Measurements from ENCODE around the gene LMNTD2.

DNA sequence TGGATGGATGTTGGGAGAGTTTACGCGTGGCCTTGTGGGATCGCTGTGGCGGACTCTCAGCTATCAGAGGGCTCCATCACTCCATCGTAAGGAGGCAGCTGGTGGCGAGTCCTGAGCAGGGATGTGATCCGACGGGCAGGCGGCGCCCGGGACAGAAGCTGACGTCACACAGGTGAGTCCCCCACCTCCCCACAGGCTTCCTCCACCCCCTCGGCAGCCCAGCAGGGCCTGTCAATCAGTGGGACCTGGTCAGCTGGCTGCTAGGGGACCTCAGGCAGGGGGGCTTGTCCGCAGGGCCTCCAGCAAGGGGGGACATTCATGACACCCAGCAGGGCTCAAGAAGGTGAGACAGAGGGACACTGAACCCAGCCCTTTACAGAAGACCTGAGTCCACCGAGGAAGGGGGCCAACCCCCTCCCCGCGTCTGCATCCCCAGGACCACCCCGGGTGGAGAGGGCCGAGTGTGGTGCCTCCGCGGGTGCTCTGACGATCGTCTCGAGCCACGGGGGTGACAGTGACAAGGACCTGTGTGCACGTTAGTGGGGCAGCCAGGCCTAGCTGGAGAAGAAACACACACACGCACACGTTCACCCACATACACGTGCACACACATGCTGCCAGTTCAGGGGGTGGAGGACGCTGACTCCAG lies 32.2 kb downstream of the LMNTD2 start:
- TF ChIP-seq, protein P1, sequence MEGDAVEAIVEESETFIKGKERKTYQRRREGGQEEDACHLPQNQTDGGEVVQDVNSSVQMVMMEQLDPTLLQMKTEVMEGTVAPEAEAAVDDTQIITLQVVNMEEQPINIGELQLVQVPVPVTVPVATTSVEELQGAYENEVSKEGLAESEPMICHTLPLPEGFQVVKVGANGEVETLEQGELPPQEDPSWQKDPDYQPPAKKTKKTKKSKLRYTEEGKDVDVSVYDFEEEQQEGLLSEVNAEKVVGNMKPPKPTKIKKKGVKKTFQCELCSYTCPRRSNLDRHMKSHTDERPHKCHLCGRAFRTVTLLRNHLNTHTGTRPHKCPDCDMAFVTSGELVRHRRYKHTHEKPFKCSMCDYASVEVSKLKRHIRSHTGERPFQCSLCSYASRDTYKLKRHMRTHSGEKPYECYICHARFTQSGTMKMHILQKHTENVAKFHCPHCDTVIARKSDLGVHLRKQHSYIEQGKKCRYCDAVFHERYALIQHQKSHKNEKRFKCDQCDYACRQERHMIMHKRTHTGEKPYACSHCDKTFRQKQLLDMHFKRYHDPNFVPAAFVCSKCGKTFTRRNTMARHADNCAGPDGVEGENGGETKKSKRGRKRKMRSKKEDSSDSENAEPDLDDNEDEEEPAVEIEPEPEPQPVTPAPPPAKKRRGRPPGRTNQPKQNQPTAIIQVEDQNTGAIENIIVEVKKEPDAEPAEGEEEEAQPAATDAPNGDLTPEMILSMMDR (IDR thresholded peaks at IDR 0.05) = no peak
- no peak for TF ChIP-seq RCOR1 (IDR thresholded peaks at IDR 0.05; ENCODE audit: low read depth, low read length)
- no peak for TF ChIP-seq POLR2AphosphoS2 (conservative IDR thresholded peaks at IDR 0.05; ENCODE audit: low read length)
- TF ChIP-seq JUN (IDR thresholded peaks at IDR 0.05) = no peak
- no peak for TF ChIP-seq HOXA7 (CRISPR knock-in tag; IDR thresholded peaks at IDR 0.05)
- no peak for TF ChIP-seq CEBPB (IDR thresholded peaks at IDR 0.05)
- TF ChIP-seq PHF8 (IDR thresholded peaks at IDR 0.05; ENCODE audit: borderline replicate concordance, low read depth) = no peak
